Medulla oblongata (tissue), 1 donor: ENCODE results near the gene TENM4.
"Not testable (repeated sequence)": the region's sequence is repeated elsewhere in the genome, so short reads cannot be mapped to it uniquely, and the experiment has no call there.

ENCODE experiments used
- DNase-seq: peaks from one replicate; pipeline ENCODE4 v3.0.0-alpha.2; 2015; ENCODE audit errors: extremely low spot score

TENM4 gene

GRCh38 chr11:78977848-78978247 lies 463.0 kb downstream of the TENM4 start:
- not testable (repeated sequence) for DNase-seq

- no peak for DNase-seq
Measured at GRCh38 chr11:78977009-78977408, 463.8 kb downstream of the TENM4 start.

GRCh38 chr11:78975081-78975480 lies 465.7 kb downstream of the TENM4 start:
- no peak for DNase-seq

GRCh38 chr11:78973876-78974275 lies 467.0 kb downstream of the TENM4 start:
- no peak for DNase-seq

- no peak for DNase-seq
Measured at GRCh38 chr11:78972590-78972989, 468.2 kb downstream of the TENM4 start.

GRCh38 chr11:78972177-78972576 lies 468.7 kb downstream of the TENM4 start:
- DNase-seq, result no peak

GRCh38 chr11:78967811-78968210 lies 473.0 kb downstream of the TENM4 start:
- DNase-seq, result no peak

GRCh38 chr11:78965432-78965831 lies 475.4 kb downstream of the TENM4 start:
- DNase-seq, result no peak

GRCh38 chr11:78961937-78962701 lies 478.7 kb downstream of the TENM4 start:
- peak; percentile 67 for DNase-seq

- DNase-seq, result peak; percentile 26
Measured at GRCh38 chr11:78961247-78961646, 479.6 kb downstream of the TENM4 start.

- no peak for DNase-seq
Measured at GRCh38 chr11:78958444-78958843, 482.4 kb downstream of the TENM4 start.

- DNase-seq, result no peak
Measured at GRCh38 chr11:78957476-78958245, 483.2 kb downstream of the TENM4 start.

GRCh38 chr11:78954696-78955095 lies 486.1 kb downstream of the TENM4 start:
- DNase-seq, result no peak

GRCh38 chr11:78954261-78954660 lies 486.6 kb downstream of the TENM4 start:
- DNase-seq, result no peak

- no peak for DNase-seq
Measured at GRCh38 chr11:78952890-78953289, 487.9 kb downstream of the TENM4 start.

GRCh38 chr11:78952175-78952574 lies 488.7 kb downstream of the TENM4 start:
- no peak for DNase-seq

- DNase-seq, result no peak
Measured at GRCh38 chr11:78949976-78950690, 490.7 kb downstream of the TENM4 start.

- DNase-seq, result no peak
Measured at GRCh38 chr11:78946945-78947902, 493.6 kb downstream of the TENM4 start.

- no peak for DNase-seq
Measured at GRCh38 chr11:78943841-78944240, 497.0 kb downstream of the TENM4 start.

- no peak for DNase-seq
Measured at GRCh38 chr11:78943154-78943553, 497.7 kb downstream of the TENM4 start.

GRCh38 chr11:78941226-78941851 lies 499.5 kb downstream of the TENM4 start:
- DNase-seq, result no peak
